ENCODE results near the gene PPP1R8.

- TF ChIP-seq CTCF (IDR thresholded peaks at IDR 0.05), result no peak
- no peak for TF ChIP-seq POLR2A (IDR thresholded peaks at IDR 0.05)
Measured at GRCh38 chr1:27823784-27824183, 6.8 kb upstream of the PPP1R8 start.

Measured in breast epithelium (tissue), 3 donors.